Measurements from ENCODE around the gene SELENOS.
A peak's percentile ranks its signal among the peaks of the same experiment; 100 is the strongest.

Gene SELENOS

DNA sequence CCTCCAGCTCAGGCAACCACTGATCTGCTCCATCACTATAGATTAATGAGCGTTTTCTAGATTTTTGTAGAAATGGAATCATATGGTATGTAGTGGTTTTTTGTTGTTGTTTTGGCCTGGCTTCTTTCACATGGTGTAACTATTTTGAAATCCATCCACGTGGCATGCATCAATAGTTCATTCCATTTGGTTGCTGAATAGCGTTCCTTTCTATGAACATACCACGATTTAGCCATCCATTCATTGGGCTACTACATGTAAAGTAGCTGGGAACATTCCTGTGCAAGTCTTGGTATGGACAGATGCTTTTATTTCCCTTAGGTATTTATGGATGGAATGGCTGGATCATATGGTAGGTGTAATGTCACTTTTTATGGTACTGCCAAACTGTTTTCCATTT lies 14.7 kb downstream of the SELENOS start:
- Histone ChIP-seq H3K9me3 (ENCODE audit: severe bottlenecking) (no peaks in the 10 kb centered on the region), H3K36me3 (no peaks in the 10 kb centered on the region), H3K4me3 (ENCODE audit: low read depth, low read length) (no peak overlapping the region), H3K27me3 (ENCODE audit: insufficient read depth, low read depth, severe bottlenecking) (no peaks in the 10 kb centered on the region), H3K27ac (no peak overlapping the region)
- no peak for DNase-seq
- TF ChIP-seq, protein P1, sequence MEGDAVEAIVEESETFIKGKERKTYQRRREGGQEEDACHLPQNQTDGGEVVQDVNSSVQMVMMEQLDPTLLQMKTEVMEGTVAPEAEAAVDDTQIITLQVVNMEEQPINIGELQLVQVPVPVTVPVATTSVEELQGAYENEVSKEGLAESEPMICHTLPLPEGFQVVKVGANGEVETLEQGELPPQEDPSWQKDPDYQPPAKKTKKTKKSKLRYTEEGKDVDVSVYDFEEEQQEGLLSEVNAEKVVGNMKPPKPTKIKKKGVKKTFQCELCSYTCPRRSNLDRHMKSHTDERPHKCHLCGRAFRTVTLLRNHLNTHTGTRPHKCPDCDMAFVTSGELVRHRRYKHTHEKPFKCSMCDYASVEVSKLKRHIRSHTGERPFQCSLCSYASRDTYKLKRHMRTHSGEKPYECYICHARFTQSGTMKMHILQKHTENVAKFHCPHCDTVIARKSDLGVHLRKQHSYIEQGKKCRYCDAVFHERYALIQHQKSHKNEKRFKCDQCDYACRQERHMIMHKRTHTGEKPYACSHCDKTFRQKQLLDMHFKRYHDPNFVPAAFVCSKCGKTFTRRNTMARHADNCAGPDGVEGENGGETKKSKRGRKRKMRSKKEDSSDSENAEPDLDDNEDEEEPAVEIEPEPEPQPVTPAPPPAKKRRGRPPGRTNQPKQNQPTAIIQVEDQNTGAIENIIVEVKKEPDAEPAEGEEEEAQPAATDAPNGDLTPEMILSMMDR (IDR thresholded peaks at IDR 0.05; ENCODE audit: low read depth, low read length): no peak

DNA sequence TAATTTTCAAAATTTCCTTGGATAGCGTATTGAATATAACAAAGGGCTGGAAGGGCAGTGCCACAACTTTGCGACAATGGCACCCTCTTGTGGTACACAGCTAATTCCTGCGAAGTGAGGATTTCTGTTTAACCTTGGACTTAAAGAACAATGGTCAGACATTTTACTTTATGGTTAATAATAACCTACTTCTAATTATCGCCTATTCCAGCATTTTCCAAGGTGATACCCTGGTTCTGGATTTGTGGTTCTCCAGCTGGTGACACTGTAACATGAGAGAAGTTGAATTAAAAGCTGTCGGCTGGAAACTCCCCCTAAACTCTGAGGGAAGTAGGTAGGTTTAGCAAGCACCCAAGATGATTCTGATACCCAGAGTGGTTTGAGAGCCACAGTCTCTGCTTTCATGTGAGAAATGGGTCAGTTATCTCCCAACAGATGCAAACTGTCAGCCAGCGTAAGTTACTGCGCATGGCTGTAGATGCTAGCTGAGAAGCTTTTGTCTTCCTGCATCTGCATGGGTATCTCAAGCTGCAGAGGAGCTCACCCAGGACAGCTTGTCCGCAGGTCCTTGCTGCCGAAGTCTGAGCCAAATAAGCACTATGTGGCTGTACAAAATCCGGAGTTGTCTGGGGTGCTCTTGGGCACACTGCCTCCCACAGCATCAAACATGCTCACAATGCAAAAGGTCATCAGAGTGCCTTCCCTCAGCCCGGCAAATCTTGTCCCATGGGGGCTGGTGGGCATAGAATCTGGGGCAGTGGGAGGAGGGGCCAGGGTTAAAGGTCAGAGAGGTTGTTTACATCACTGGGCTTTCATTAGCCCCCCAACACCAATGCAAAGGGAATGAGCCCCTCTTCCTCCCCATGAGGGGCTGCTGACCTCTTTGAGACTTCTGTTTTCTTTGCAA lies 18.8 kb downstream of the SELENOS start:
- peak; percentile 48 for DNase-seq
- no peaks in the 10 kb centered on the region for H3K9me3 ChIP-seq (ENCODE audit: severe bottlenecking)
- no peak overlapping the region for H3K27ac ChIP-seq
- H3K27me3 ChIP-seq (ENCODE audit: insufficient read depth, low read depth, severe bottlenecking): no peaks in the 10 kb centered on the region
- H3K36me3 ChIP-seq: no peaks in the 10 kb centered on the region
- H3K4me3 ChIP-seq (ENCODE audit: low read depth, low read length): no peak overlapping the region
- TF ChIP-seq, protein P1 (IDR thresholded peaks at IDR 0.05; ENCODE audit: low read depth, low read length): peak; percentile 66; the same call in 1 of the 2 replicates

DNA sequence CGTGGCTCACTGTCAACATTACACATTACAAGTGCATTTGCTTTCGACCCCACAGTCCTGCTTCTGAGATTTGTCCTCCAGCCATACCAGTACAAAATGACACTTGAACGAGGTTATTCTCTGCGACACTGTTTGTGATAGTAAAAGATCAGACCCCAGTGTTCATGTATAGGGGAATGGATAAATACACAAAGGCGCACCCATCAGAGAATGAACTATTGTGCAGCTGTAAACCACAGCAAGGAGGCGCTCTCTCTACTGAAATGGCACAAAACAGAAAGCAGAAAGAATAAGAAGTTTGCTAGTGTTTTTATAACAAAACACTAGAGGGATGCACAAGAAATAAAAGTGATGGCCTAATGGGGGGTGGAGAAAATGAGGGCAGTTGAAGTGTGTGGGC lies 20.5 kb downstream of the SELENOS start:
- TF ChIP-seq, protein P1 (IDR thresholded peaks at IDR 0.05; ENCODE audit: low read depth, low read length): peak; percentile 45; the same call in 1 of the 2 replicates

DNA sequence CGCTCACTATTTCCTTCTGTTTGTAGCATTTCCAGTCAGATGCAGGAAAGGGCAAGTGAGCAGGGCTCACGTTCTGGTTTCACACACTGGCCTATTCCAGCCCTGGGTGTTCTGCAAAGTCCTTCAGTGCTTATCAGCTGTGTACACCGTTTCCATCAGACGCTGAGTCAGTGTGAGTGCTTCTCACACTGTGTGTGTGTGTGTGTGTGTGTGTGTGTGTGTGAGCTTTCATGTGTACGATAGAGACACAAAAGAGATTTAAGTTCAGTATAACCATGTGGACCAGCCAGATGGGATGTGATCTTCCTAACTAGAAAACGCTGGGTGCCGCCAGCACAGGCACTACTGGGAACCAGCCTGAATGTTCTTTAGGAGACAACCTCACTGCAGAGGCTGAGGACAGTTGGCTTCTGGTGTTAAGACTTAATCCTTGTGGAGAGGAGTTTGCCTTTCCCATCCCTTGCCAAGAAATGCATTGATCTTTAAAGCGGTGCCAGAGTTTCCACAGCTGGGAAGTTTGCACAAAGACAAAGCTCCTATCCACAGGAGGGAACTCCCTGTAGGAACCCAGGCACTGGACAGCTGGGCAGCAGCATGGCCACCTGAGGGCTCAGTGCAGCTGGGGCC lies 21.6 kb downstream of the SELENOS start:
- Histone ChIP-seq H3K9me3 (ENCODE audit: severe bottlenecking) (no peaks in the 10 kb centered on the region), H3K27me3 (ENCODE audit: insufficient read depth, low read depth, severe bottlenecking) (no peaks in the 10 kb centered on the region), H3K4me3 (ENCODE audit: low read depth, low read length) (no peak overlapping the region), H3K27ac (no peak overlapping the region), H3K36me3 (no peaks in the 10 kb centered on the region)
- TF ChIP-seq, protein P1 (IDR thresholded peaks at IDR 0.05; ENCODE audit: low read depth, low read length): no peak
- DNase-seq: peak; percentile 17

More for the DNA sequence above, 20.5 kb downstream of the SELENOS start:
- no peaks in the 10 kb centered on the region for H3K36me3 ChIP-seq
- H3K27me3 ChIP-seq (ENCODE audit: insufficient read depth, low read depth, severe bottlenecking): no peaks in the 10 kb centered on the region
- no peak overlapping the region for H3K4me3 ChIP-seq (ENCODE audit: low read depth, low read length)
- H3K27ac ChIP-seq: no peak overlapping the region
- DNase-seq: no peak
- no peaks in the 10 kb centered on the region for H3K9me3 ChIP-seq (ENCODE audit: severe bottlenecking)

DNA sequence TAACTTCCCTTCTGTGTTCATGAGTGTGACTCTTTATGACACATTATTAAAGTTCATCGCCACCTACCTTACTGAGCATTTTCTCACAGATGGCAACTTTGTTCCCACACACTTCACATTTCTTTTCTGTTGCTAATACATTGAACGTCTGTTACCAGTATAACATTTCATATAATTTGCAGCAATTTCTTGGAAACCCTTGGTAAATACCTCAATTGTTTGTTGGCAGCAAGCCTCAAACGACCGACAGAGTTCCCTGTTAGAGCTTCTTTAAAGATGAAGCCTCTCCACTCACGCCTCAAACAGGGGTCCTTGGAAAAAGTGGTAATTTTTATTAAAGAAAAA lies 22.3 kb downstream of the SELENOS start:
- TF ChIP-seq, protein P1 (IDR thresholded peaks at IDR 0.05; ENCODE audit: low read depth, low read length): no peak
- no peaks in the 10 kb centered on the region for H3K27me3 ChIP-seq (ENCODE audit: insufficient read depth, low read depth, severe bottlenecking)
- DNase-seq: no peak
- no peaks in the 10 kb centered on the region for H3K9me3 ChIP-seq (ENCODE audit: severe bottlenecking)
- H3K27ac ChIP-seq: no peak overlapping the region
- no peaks in the 10 kb centered on the region for H3K36me3 ChIP-seq
- H3K4me3 ChIP-seq (ENCODE audit: low read depth, low read length): no peak overlapping the region

Data from WERI-Rb-1 (cell line).